ENCODE measurements around the gene PLD2.

PLD2 gene

GRCh38 chr17:4769628-4770027 lies 37.3 kb upstream of the PLD2 start:
- ChIA-PET POLR2A (no interaction called here), CTCF (interaction anchor here (2.0 kb wide), 1 partner anchor 19 kb away, joined by 7 read pairs; the partner anchor contains the start of gene GLTPD2)
- no peak for DNase-seq (ENCODE audit: low read depth, low spot score)
- TF ChIP-seq CTCF (IDR thresholded peaks at IDR 0.05; ENCODE audit: insufficient read depth, low read length, missing control alignments): no peak
- no peak overlapping the region for H3K4me3 ChIP-seq (ENCODE audit: low read depth, low read length)

- TF ChIP-seq CTCF (IDR thresholded peaks at IDR 0.05; ENCODE audit: insufficient read depth, low read length, missing control alignments): no peak
- POLR2A ChIA-PET: no interaction called here
- no peak for DNase-seq (ENCODE audit: low read depth, low spot score)
- CTCF ChIA-PET: interaction anchor here (0.6 to 11.4 kb wide), 2 partner anchors 16 to 351 kb away, joined by 4 to 135 read pairs; partner anchors contain the start of genes GLTPD2 and VMO1
- H3K4me3 ChIP-seq (ENCODE audit: low read depth, low read length): no peak within 1 kb of the TSS
These were observed 35.3 kb upstream of the PLD2 start, which contains the start of gene TM4SF5 for GRCh38 chr17:4771519-4772234. TSS of gene TM4SF5 (plus strand) at chr17:4771886. CDS start at chr17:4771923, 37 bp downstream.

GRCh38 chr17:4772235-4772613 lies 34.7 kb upstream of the PLD2 start:
- ChIA-PET POLR2A (no interaction called here), CTCF (interaction anchor here (11.4 kb wide), 1 partner anchor 16 kb away, joined by 135 read pairs; the partner anchor contains the start of genes GLTPD2 and VMO1)
- H3K4me3 ChIP-seq (ENCODE audit: low read depth, low read length): no peak overlapping the region
- TF ChIP-seq CTCF (IDR thresholded peaks at IDR 0.05; ENCODE audit: insufficient read depth, low read length, missing control alignments): no peak
- DNase-seq (ENCODE audit: low read depth, low spot score): no peak

- DNase-seq (ENCODE audit: low read depth, low spot score): no peak
- H3K4me3 ChIP-seq (ENCODE audit: low read depth, low read length): no peak overlapping the region
- CTCF ChIA-PET: interaction anchor here (11.4 kb wide), 1 partner anchor 10 kb away, joined by 135 read pairs; the partner anchor contains the start of genes GLTPD2 and VMO1
- no peak for TF ChIP-seq CTCF (IDR thresholded peaks at IDR 0.05; ENCODE audit: insufficient read depth, low read length, missing control alignments)
- POLR2A ChIA-PET: interaction anchor here (1.5 kb wide), 1 partner anchor 12 kb away, joined by 4 read pairs; no protein-coding TSS in a partner anchor
These were observed 28.8 kb upstream of the PLD2 start for GRCh38 chr17:4777969-4778760.

GRCh38 chr17:4780325-4780955 lies 26.5 kb upstream of the PLD2 start:
- no peak for TF ChIP-seq CTCF (IDR thresholded peaks at IDR 0.05; ENCODE audit: insufficient read depth, low read length, missing control alignments)
- CTCF ChIA-PET: interaction anchor here (0.7 to 11.4 kb wide), 3 partner anchors 7 to 110 kb away, joined by 3 to 135 read pairs (median 3); partner anchors contain the start of genes GLTPD2 and VMO1
- POLR2A ChIA-PET: no interaction called here
- no peak for DNase-seq (ENCODE audit: low read depth, low spot score)
- H3K4me3 ChIP-seq (ENCODE audit: low read depth, low read length): no peak overlapping the region

All from AG04449 (cell line).